K562 (cell line): Measurements from ENCODE around the gene DBNDD2. TPM values are rescaled to one million over a fixed set of nuclear protein-coding genes. Genes with fewer than 3 reads are reported as not detected.

Experiments
- ATAC-seq: fragments of 200-7000 bp; cut with Tn5 transposase; 3 replicates; pipeline ENCODE4 v1.9.1; 2020; ENCODE audit warnings: moderate library complexity
- BruUV-seq: library from RNA; stranded (reverse); fragments of 400-500 nt; replicated peaks from 2 replicates; lab custom pipeline; 2021; lab: Mats Ljungman, UMichigan
- CTCF ChIA-PET: fragments of 300-600 bp; formaldehyde crosslinking; extraction: SDS; loops from one replicate; lab custom pipeline; 2021; ENCODE audit warnings: low intra/inter-chr PET ratio; lab: Yijun Ruan, JAX
- POLR2A ChIA-PET: fragments of 300-600, 350-650 bp; sonication (Branson Sonifier 250); formaldehyde crosslinking; extraction: SDS; loops from one replicate; lab custom pipeline; 2021; ENCODE audit warnings: antibody characterized with exemption, inconsistent platforms; lab: Yijun Ruan, JAX
- DNase-seq, 4 experiments: peaks; one replicate each; pipeline versions ENCODE4 v3.0.0 to v3.0.0-alpha.2; 2011 to 2018; ENCODE audit warnings: low spot score in 3 of 4, mixed read lengths in 3 of 4; ENCODE audit errors: extremely low read depth in 1 of 4
- FAIRE-seq: peaks from 2 replicates; lab custom pipeline; 2011; peaks lifted over from hg19 to GRCh38; lab: Jason Lieb, UNC
- H2AFZ ChIP-seq: 2 replicates; pipeline ENCODE4 v1.6.0; 2011; ENCODE audit warnings: low read depth, low read length, control low read depth, inconsistent platforms
- H3K27ac ChIP-seq: fragments of 200-600 bp; 3 replicates; pipeline ENCODE4 v1.8.0; 2011; ENCODE audit warnings: low read depth, mild to moderate bottlenecking, control low read depth, inconsistent platforms, low read length, moderate library complexity, mixed read lengths; ENCODE audit errors: extremely low read depth
- H3K27me3 ChIP-seq, 2 experiments: fragments of 300-600 bp in 1 of 2; 2 replicates in 1 of 2; 3 replicates in 1 of 2; pipeline versions ENCODE4 v1.6.0 to v1.8.0; 2011; ENCODE audit warnings: inconsistent platforms in 2 of 2, low read length in 2 of 2, mild to moderate bottlenecking in 1 of 2, mixed read lengths in 1 of 2, moderate library complexity in 1 of 2; ENCODE audit not compliant: control insufficient read depth in 2 of 2, insufficient read depth in 2 of 2
- H3K36me3 ChIP-seq: fragments of 300-600 bp; 3 replicates; pipeline ENCODE4 v1.8.0; 2011; ENCODE audit warnings: mild to moderate bottlenecking, low read length, inconsistent platforms; ENCODE audit not compliant: control insufficient read depth, insufficient read depth
- H3K4me1 ChIP-seq, 2 experiments: fragments of 200-600 bp in 1 of 2; replicated peaks in 1 of 2; 2 replicates in 1 of 2; 3 replicates in 1 of 2; pipeline versions ENCODE4 v1.5.1 to v1.8.0; 2011; ENCODE audit warnings: inconsistent platforms in 2 of 2, low read length in 2 of 2, mild to moderate bottlenecking in 1 of 2, mixed read lengths in 1 of 2, moderate library complexity in 1 of 2; ENCODE audit not compliant: control insufficient read depth in 2 of 2, insufficient read depth in 2 of 2
- H3K4me2 ChIP-seq: 2 replicates; pipeline ENCODE4 v1.6.1; 2011; ENCODE audit warnings: low read length, control low read depth, inconsistent platforms, mixed read lengths; ENCODE audit not compliant: insufficient read depth
- H3K4me3 ChIP-seq: fragments of 200-600 bp; sonication (generic), shearing (Covaris generic); 2 replicates; pipeline ENCODE4 v1.5.1; 2016; ENCODE audit warnings: control low read depth, inconsistent platforms
- H3K79me2 ChIP-seq: fragments of 200-600 bp; 3 replicates; pipeline ENCODE4 v1.8.0; 2011; ENCODE audit warnings: low read length, inconsistent platforms; ENCODE audit not compliant: control insufficient read depth, insufficient read depth
- H3K9ac ChIP-seq, 2 experiments: 2 replicates each; pipeline versions ENCODE4 v1.6.0 to v1.6.1; 2011; ENCODE audit warnings: low read depth in 2 of 2, low read length in 2 of 2, control low read depth in 1 of 2, inconsistent platforms in 1 of 2, mild to moderate bottlenecking in 1 of 2, mixed read lengths in 1 of 2; ENCODE audit not compliant: insufficient read depth in 1 of 2
- H3K9me1 ChIP-seq: one replicate; pipeline ENCODE4 v1.6.0; 2011; ENCODE audit warnings: inconsistent platforms, mild to moderate bottlenecking, low read length, moderate library complexity; ENCODE audit not compliant: control insufficient read depth, insufficient read depth
- H3K9me3 ChIP-seq: replicated peaks from 2 replicates; pipeline ENCODE4 v1.5.1; 2011; ENCODE audit warnings: low read depth, low read length, inconsistent platforms; ENCODE audit not compliant: control insufficient read depth, insufficient read depth
- H4K20me1 ChIP-seq: replicated peaks from 2 replicates; pipeline ENCODE4 v1.6.1; 2011; ENCODE audit warnings: low read length, inconsistent platforms, mixed read lengths; ENCODE audit not compliant: control insufficient read depth, insufficient read depth
- NR3C1 ChIP-seq: sonication (generic); formaldehyde crosslinking; IDR thresholded peaks from 2 replicates; pipeline ENCODE4 v1.8.1; 2022; ENCODE audit warnings: missing genetic modification reagents
- POLR2AphosphoS2 ChIP-seq: IDR thresholded peaks from 2 replicates; pipeline ENCODE4 v1.6.1; 2012; ENCODE audit warnings: low read length, improper control_type of control experiment
- TAF7 ChIP-seq: fragments of 450-650 bp; IDR thresholded peaks from 2 replicates; pipeline ENCODE4 v1.6.1; 2016; ENCODE audit warnings: missing genetic modification characterization, missing compliant biosample characterization
- ZC3H11A ChIP-seq: IDR thresholded peaks from 2 replicates; pipeline ENCODE4 v1.6.1; 2012; ENCODE audit warnings: low read depth, low read length, improper control_type of control experiment
- ZEB2 ChIP-seq: fragments of 450-650 bp; IDR thresholded peaks from 2 replicates; pipeline ENCODE4 v1.6.1; 2016
- ZNF780A ChIP-seq: fragments of 250-450 bp; sonication (Bioruptor Pico); IDR thresholded peaks from 2 replicates; pipeline ENCODE4 v1.5.0; 2021; ENCODE audit warnings: mild to moderate bottlenecking
- WGBS: fragments of 100-300 bp; shearing (Covaris generic); methylation state at CpG from one replicate; pipeline ENCODE4 v1.1.6; 2016; ENCODE audit warnings: low coverage, mixed read lengths; ENCODE audit not compliant: insufficient coverage; ENCODE audit errors: missing lambda C conversion rate; 5-methylcytosine and 5-hydroxymethylcytosine counted together
- in situ Hi-C: fragments of 300-500 bp; cut with MboI; formaldehyde crosslinking; loops from 4 replicates; pipeline ENCODE4 v1.15.0; 2018; ENCODE audit warnings: inconsistent platforms, mixed read lengths
- intact Hi-C: fragments of 100-400 bp; cut with micrococcal nuclease; formaldehyde crosslinking; loops from 2 replicates; pipeline ENCODE4 v1.14.2; 2022
- polyA plus RNA-seq, 8 experiments: library from polyadenylated mRNA; depleted of rRNA in 4 of 8; stranded (reverse) in 5 of 8; unstranded in 3 of 8; fragments of >200 nt; fragmentation: Nextera tagmentation in 2 of 8; fragmentation: Illumina TruSeq in 1 of 8; extraction: Ambion mirVana in 2 of 8; extraction: Trizol in 1 of 8; gene quantifications; 2 replicates each; pipeline versions ENCODE4 v1.2.1 to v1.2.3, GENCODE V29; 2011 to 2014; ENCODE audit warnings: inconsistent platforms in 1 of 8, missing spikeins in 1 of 8
- total RNA-seq, 7 experiments: library from RNA; depleted of rRNA in 6 of 7; stranded (reverse); fragments of >200 nt in 6 of 7; fragmentation: Illumina TruSeq in 2 of 7; extraction: Trizol in 2 of 7; gene quantifications; 2 replicates each; pipeline versions ENCODE4 v1.2.1 to v1.2.3, GENCODE V29; 2011 to 2021; ENCODE audit warnings: low replicate concordance in 1 of 7
- TF ChIP-seq, protein P1 (sequence below): sonication (generic); formaldehyde crosslinking; IDR thresholded peaks from 2 replicates; pipeline ENCODE4 v1.8.1; 2023; ENCODE audit warnings: mild to moderate bottlenecking, missing genetic modification reagents

DBNDD2 gene
- total and polyA plus RNA-seq, 9 of the 15 experiments (the other 6 are each of a cell fraction or from before 2014, with no cell fraction given), result 12.8 to 64.0 (median 35.8) TPM

GRCh38 chr20:45419188-45420091, 11.4 kb downstream of the DBNDD2 start:
- 90% methylated on average over 13 of the region's 17 CpGs for WGBS
- DNase-seq (no peak), FAIRE-seq (no peak), ATAC-seq (no peak)
- Histone ChIP-seq H3K4me3 (no peak overlapping the region), H3K27me3 (no peaks in the 10 kb centered on the region), H3K4me2 (no peak overlapping the region), H3K27ac (no peak overlapping the region), H3K9me1 (no peaks in the 10 kb centered on the region), H3K36me3 (peaks cover 64% of the 10 kb centered on the region; the same call in 2 of the 3 replicates), H3K9ac (no peak overlapping the region), H3K79me2 (peaks cover 26% of the 10 kb centered on the region), H3K9me3 (no peaks in the 10 kb centered on the region), H2AFZ (no peak overlapping the region), H4K20me1 (no peaks in the 10 kb centered on the region), H3K4me1 (peaks cover 4 to 8% of the 10 kb centered on the region in 2 experiments; a peak in 1 of 5 replicates)
- CTCF ChIA-PET, result no interaction called here
- no TSS peak for BruUV-seq
- TF ChIP-seq ZC3H11A (no peak), NR3C1 (CRISPR knock-in tag) (no peak), ZNF780A (no peak), ZEB2 (no peak), POLR2AphosphoS2 (no peak), TAF7 (no peak)
- TF ChIP-seq, protein P1, sequence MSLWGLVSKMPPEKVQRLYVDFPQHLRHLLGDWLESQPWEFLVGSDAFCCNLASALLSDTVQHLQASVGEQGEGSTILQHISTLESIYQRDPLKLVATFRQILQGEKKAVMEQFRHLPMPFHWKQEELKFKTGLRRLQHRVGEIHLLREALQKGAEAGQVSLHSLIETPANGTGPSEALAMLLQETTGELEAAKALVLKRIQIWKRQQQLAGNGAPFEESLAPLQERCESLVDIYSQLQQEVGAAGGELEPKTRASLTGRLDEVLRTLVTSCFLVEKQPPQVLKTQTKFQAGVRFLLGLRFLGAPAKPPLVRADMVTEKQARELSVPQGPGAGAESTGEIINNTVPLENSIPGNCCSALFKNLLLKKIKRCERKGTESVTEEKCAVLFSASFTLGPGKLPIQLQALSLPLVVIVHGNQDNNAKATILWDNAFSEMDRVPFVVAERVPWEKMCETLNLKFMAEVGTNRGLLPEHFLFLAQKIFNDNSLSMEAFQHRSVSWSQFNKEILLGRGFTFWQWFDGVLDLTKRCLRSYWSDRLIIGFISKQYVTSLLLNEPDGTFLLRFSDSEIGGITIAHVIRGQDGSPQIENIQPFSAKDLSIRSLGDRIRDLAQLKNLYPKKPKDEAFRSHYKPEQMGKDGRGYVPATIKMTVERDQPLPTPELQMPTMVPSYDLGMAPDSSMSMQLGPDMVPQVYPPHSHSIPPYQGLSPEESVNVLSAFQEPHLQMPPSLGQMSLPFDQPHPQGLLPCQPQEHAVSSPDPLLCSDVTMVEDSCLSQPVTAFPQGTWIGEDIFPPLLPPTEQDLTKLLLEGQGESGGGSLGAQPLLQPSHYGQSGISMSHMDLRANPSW (CRISPR knock-in tag), result no peak
- in situ Hi-C loops (loop anchor here (5.0 kb wide), 1 partner anchor 42 kb away; the partner anchor contains the start of gene TP53TG5), intact Hi-C loops (no loop called here)
- POLR2A ChIA-PET, result interaction anchor here (0.7 to 1.9 kb wide), 5 partner anchors 8 to 108 kb away, joined by 3 to 6 read pairs (median 4); no protein-coding TSS in a partner anchor
